ENCODE data around the gene SLC48A1. TPM values are rescaled to one million over a fixed set of nuclear protein-coding genes. Genes with fewer than 3 reads are reported as not detected.

Gene SLC48A1
- total RNA-seq, 1 donor from 2014 or later = 13.0 TPM

DNA sequence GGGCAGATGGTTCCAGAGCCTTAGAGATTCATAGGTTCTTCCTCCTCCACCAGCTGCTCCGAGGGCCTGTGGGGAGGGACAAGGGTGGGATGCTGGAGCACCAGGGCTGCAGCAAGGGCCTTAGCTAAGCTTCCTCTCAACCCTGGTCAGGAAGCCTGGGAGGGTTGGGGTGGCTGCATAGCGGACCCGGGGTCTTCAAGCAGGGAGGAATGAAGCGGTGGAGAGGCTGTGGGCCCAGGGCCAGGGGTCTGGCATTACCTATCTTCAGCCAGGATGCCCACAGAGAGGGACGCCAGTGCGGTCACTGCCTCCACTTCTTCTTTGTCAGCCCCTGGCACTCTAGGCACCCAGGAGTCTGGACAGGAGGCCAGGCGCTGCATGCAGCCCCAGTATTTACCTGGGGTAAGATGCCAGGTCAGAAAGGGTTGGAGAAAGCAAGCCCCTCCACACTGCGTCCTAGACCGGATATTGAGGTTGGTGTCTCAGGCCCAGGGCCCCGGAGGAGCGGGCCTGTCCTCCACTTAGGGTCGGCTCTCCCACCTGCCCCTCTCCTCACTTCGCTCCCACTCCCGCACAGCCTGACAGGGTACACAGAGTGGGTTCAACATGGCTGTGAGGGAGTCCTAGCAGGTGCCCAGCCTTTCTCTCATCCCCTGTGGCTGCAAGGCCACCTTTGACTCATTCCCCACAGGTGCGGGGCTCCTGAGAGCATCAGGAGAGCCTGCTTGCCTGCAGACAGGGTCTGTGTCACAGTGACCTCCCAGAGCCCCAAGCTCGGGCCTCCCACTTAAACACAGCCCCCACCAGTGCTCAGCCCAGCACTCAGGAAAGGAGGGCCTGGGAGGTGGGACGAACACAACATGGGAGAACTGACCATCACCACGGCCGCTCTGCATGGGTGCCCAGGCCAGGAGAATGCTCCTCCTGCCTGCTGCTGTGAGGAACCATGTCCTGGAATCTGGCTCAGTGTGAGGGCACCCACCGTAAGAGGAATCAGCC is 11.1 kb downstream of the SLC48A1 start:
- TF ChIP-seq, protein P1, sequence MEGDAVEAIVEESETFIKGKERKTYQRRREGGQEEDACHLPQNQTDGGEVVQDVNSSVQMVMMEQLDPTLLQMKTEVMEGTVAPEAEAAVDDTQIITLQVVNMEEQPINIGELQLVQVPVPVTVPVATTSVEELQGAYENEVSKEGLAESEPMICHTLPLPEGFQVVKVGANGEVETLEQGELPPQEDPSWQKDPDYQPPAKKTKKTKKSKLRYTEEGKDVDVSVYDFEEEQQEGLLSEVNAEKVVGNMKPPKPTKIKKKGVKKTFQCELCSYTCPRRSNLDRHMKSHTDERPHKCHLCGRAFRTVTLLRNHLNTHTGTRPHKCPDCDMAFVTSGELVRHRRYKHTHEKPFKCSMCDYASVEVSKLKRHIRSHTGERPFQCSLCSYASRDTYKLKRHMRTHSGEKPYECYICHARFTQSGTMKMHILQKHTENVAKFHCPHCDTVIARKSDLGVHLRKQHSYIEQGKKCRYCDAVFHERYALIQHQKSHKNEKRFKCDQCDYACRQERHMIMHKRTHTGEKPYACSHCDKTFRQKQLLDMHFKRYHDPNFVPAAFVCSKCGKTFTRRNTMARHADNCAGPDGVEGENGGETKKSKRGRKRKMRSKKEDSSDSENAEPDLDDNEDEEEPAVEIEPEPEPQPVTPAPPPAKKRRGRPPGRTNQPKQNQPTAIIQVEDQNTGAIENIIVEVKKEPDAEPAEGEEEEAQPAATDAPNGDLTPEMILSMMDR (conservative IDR thresholded peaks at IDR 0.05) = no peak
- Mint-ChIP-seq H3K36me3 (ENCODE audit: low read depth) (peaks cover 11% of the 10 kb centered on the region), H3K27ac (ENCODE audit: unreplicated experiment) (no peak overlapping the region), H3K4me1 (peaks cover 3% of the 10 kb centered on the region), H3K4me3 (peak overlapping the region; percentile 23), H3K27me3 (ENCODE audit: low read depth) (no peaks in the 10 kb centered on the region), H3K9me3 (no peaks in the 10 kb centered on the region)
- no peak for DNase-seq (ENCODE audit: low read depth, low spot score)

DNA sequence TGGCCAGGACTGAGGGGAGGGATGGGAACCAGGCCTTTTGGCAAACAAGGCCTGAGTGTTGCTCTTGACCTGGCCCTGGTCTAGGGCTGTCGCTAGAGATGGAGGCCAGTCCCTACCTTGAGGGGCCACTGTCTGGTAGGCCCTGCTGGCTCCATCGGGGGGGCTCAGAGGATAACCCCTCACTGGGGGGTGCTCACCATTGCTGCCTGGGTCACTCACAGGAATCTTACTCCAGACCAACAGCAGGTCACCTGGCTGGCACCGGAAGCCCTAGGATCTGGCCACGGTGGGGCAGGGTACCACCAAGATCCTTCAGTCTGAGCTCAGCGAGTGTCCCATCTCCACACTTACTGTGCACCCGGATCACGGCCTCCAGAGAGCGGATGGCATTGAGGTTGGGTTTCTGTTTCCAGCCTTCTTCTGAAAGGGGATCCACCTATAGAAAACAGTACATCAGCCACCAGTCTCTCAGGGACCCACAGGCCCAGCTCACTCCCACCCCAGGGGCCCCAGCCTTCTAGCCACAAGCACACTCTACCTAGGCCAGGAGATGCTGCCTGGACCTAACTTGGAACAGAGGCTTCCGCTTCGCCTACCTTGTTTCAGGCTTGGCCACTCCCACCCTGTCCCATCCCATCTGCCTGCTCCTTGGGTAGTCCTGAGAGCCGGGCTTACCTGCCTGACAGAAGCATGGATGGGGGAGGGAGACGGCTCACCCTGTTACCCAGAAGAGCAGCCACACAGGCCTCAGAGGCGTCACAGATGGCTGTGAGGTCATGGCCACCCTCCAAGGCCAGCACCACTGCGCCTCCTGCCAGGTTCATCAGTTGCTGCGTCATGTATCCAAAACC is 12.2 kb downstream of the SLC48A1 start:
- Mint-ChIP-seq H3K27ac (ENCODE audit: unreplicated experiment) (no peak overlapping the region), H3K27me3 (ENCODE audit: low read depth) (no peaks in the 10 kb centered on the region), H3K4me1 (no peaks in the 10 kb centered on the region), H3K4me3 (no peak overlapping the region), H3K36me3 (ENCODE audit: low read depth) (peaks cover 11% of the 10 kb centered on the region), H3K9me3 (no peaks in the 10 kb centered on the region)
- DNase-seq (ENCODE audit: low read depth, low spot score) = no peak
- TF ChIP-seq, protein P1 (conservative IDR thresholded peaks at IDR 0.05) = no peak

DNA sequence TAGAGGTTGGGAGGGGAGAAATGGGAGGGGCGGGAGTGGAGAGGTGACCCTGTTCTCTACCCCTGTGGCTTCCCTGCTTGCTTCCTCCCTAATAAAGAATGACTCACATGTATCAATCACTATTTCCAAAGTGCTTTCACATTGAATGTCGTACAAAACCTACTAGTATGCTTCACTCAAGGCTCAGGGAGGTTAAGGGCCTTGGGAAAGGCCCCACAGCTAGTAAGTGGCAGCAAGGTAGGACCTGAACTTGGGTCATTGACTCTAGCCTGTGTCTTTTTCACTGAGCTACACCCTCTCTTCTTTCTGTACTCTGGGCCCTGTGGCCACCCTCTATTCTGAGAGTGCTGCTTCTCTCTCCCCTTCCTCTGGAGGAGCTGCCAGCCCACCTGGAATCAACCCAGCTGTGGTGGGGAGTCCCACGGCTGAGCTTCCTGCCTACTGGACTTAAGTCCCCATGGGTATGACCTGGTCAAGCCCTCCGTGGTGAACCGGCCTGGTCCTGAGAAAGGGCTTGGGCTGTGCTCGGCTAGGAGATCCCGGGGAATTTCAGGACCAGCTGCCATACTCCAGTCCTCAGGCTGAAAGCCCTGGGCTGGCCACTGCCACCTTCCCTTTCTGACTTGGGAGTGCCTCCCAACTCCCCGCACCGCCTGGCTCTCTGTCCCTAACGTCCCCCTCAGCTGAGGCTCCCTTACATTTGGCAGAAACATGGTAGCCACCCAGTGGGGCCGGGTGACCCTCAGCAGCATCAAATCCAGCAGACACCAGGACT is 13.0 kb downstream of the SLC48A1 start:
- Mint-ChIP-seq H3K36me3 (ENCODE audit: low read depth) (peaks cover 11% of the 10 kb centered on the region), H3K9me3 (no peaks in the 10 kb centered on the region), H3K27me3 (ENCODE audit: low read depth) (no peaks in the 10 kb centered on the region), H3K27ac (ENCODE audit: unreplicated experiment) (no peak overlapping the region), H3K4me1 (no peaks in the 10 kb centered on the region), H3K4me3 (no peak overlapping the region)
- TF ChIP-seq, protein P1 (conservative IDR thresholded peaks at IDR 0.05) = no peak
- no peak for DNase-seq (ENCODE audit: low read depth, low spot score)

DNA sequence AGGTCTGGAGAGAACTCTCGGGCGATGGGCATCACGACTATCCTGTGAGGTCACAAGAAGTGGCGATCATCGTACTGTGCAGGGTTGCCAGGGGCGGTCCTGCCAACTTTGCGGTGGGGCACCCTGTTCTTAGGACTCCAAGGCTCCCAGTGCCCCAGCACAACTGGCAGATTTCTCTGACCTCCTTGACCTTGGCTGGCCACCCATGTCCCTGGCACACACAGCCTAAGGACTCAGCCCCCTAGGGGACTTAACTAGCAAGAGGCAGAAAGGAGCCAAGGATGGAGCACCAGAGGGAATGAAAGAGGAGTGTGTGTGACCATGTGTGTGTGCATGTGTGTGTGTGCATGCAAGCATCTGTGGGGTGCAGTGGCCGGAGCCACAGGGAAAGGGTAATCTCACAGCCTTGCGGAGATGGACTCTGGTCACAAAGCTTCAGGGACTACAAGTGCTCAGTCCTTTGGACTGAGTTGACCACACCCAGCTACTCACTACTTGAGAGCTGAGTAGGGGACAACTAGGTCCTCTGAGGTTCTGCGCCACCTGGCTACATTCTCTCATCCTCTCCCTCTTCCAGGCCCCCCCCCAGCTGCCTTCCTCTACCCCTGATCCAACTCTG is 13.7 kb downstream of the SLC48A1 start:
- Mint-ChIP-seq H3K9me3 (no peaks in the 10 kb centered on the region), H3K27me3 (ENCODE audit: low read depth) (no peaks in the 10 kb centered on the region), H3K4me1 (no peaks in the 10 kb centered on the region), H3K4me3 (no peak overlapping the region), H3K27ac (ENCODE audit: unreplicated experiment) (no peak overlapping the region), H3K36me3 (ENCODE audit: low read depth) (peaks cover 11% of the 10 kb centered on the region)
- no peak for DNase-seq (ENCODE audit: low read depth, low spot score)
- TF ChIP-seq, protein P1 (conservative IDR thresholded peaks at IDR 0.05) = no peak
